SU-DHL-6 (cell line): ENCODE results near the gene SPRR5.

ENCODE experiments used
- H2AFZ ChIP-seq: fragments of 200-600 bp; sonication (generic); 2 replicates; pipeline ENCODE4 v1.6.1; 2014; ENCODE audit warnings: low read depth, mild to moderate bottlenecking, moderate library complexity, mixed read lengths, antibody characterized with exemption, low read length; ENCODE audit not compliant: severe bottlenecking
- H3F3A ChIP-seq: fragments of 200-600 bp; shearing (Covaris generic); 2 replicates; pipeline ENCODE4 v1.6.0; 2016; ENCODE audit warnings: antibody characterized with exemption, mild to moderate bottlenecking; ENCODE audit not compliant: insufficient read depth
- H3K27ac ChIP-seq: fragments of 200-600 bp; sonication (generic); 2 replicates; pipeline ENCODE4 v1.5.1; 2016; ENCODE audit warnings: low read depth, mild to moderate bottlenecking, low read length, moderate library complexity, mixed read lengths
- H3K27me3 ChIP-seq: fragments of 200-600 bp; sonication (generic), shearing (Covaris generic); 2 replicates; pipeline ENCODE4 v1.6.0; 2014; ENCODE audit warnings: mild to moderate bottlenecking, low read length
- H3K36me3 ChIP-seq: fragments of 200-600 bp; sonication (generic); 2 replicates; pipeline ENCODE4 v1.6.1; 2014; ENCODE audit warnings: mild to moderate bottlenecking, low read length, mixed read lengths
- H3K4me2 ChIP-seq: fragments of 300-600, 200-600 bp; shearing (Covaris generic), sonication (generic); 2 replicates; pipeline ENCODE4 v1.6.0; 2014; ENCODE audit warnings: low read length, low read depth, mild to moderate bottlenecking; ENCODE audit not compliant: poor library complexity, severe bottlenecking
- H3K4me3 ChIP-seq: fragments of 200-600 bp; sonication (generic); 2 replicates; pipeline ENCODE4 v1.5.1; 2014; ENCODE audit warnings: antibody characterized with exemption, low read length, mild to moderate bottlenecking, mixed read lengths; ENCODE audit not compliant: insufficient read depth, poor library complexity, severe bottlenecking
- H3K79me2 ChIP-seq: fragments of 200-600 bp; sonication (generic); 2 replicates; pipeline ENCODE4 v1.6.1; 2014; ENCODE audit warnings: mild to moderate bottlenecking, low read length, moderate library complexity; ENCODE audit not compliant: insufficient read depth
- H3K9ac ChIP-seq: fragments of 200-600 bp; sonication (generic); 2 replicates; pipeline ENCODE4 v1.7.0; 2014; ENCODE audit warnings: mild to moderate bottlenecking, low read length
- H3K9me2 ChIP-seq: fragments of 200-600 bp; sonication (generic); replicated peaks from 2 replicates; pipeline ENCODE4 v1.6.1; 2014; ENCODE audit warnings: low read length; ENCODE audit not compliant: insufficient read depth
- H3K9me3 ChIP-seq: fragments of 200-600 bp; sonication (generic); 2 replicates; pipeline ENCODE4 v1.6.1; 2014; ENCODE audit warnings: low read length, mixed read lengths; ENCODE audit not compliant: insufficient read depth
- H4K20me1 ChIP-seq: fragments of 200-600 bp; sonication (generic); 2 replicates; pipeline ENCODE4 v1.6.1; 2014; ENCODE audit warnings: low read depth, mild to moderate bottlenecking, antibody characterized with exemption, low read length, moderate library complexity, mixed read lengths
- CTCF ChIP-seq: fragments of 200-600 bp; sonication (generic); IDR thresholded peaks from one replicate; pipeline ENCODE4 v1.5.1; 2017; ENCODE audit warnings: antibody characterized with exemption, mild to moderate bottlenecking, low read length, moderate library complexity; ENCODE audit not compliant: insufficient read depth, poor library complexity, severe bottlenecking
- EZH2phosphoT487 ChIP-seq: fragments of 200-600 bp; sonication (generic), shearing (Covaris generic); conservative IDR thresholded peaks from 2 replicates; pipeline ENCODE4 v1.6.1; 2018; ENCODE audit warnings: mild to moderate bottlenecking, antibody characterized with exemption, low read length, moderate library complexity, mixed read lengths

SPRR5 gene

GRCh38 chr1:152957561-152957960 is 10.6 kb downstream of the SPRR5 start:
- no peaks in the 10 kb centered on the region for H3K27me3 ChIP-seq
- no peaks in the 10 kb centered on the region for H3K9me2 ChIP-seq
- H3F3A ChIP-seq: no peaks in the 10 kb centered on the region
- no peaks in the 10 kb centered on the region for H3K36me3 ChIP-seq
- no peaks in the 10 kb centered on the region for H3K79me2 ChIP-seq
- no peak overlapping the region for H3K4me2 ChIP-seq
- TF ChIP-seq CTCF (no peak), EZH2phosphoT487 (no peak)
- no peaks in the 10 kb centered on the region for H4K20me1 ChIP-seq
- no peak overlapping the region for H2AFZ ChIP-seq
- H3K9ac ChIP-seq: no peak overlapping the region
- no peak overlapping the region for H3K27ac ChIP-seq
- H3K9me3 ChIP-seq: no peaks in the 10 kb centered on the region
- H3K4me3 ChIP-seq: no peak overlapping the region

GRCh38 chr1:152959273-152959672 is 12.3 kb downstream of the SPRR5 start:
- Histone ChIP-seq H3F3A (no peaks in the 10 kb centered on the region), H3K27ac (no peak overlapping the region), H2AFZ (no peak overlapping the region), H3K4me3 (no peak overlapping the region), H3K9me3 (no peaks in the 10 kb centered on the region), H4K20me1 (no peaks in the 10 kb centered on the region), H3K27me3 (no peaks in the 10 kb centered on the region), H3K36me3 (no peaks in the 10 kb centered on the region), H3K4me2 (no peak overlapping the region), H3K9ac (no peak overlapping the region), H3K79me2 (no peaks in the 10 kb centered on the region), H3K9me2 (no peaks in the 10 kb centered on the region)
- TF ChIP-seq CTCF (no peak), EZH2phosphoT487 (no peak)

- H3K79me2 ChIP-seq: no peaks in the 10 kb centered on the region
- TF ChIP-seq EZH2phosphoT487: no peak
- TF ChIP-seq CTCF: no peak
- no peaks in the 10 kb centered on the region for H3K36me3 ChIP-seq
- no peaks in the 10 kb centered on the region for H3K27me3 ChIP-seq
- no peak overlapping the region for H2AFZ ChIP-seq
- H4K20me1 ChIP-seq: no peaks in the 10 kb centered on the region
- no peak overlapping the region for H3K27ac ChIP-seq
- no peaks in the 10 kb centered on the region for H3K9me2 ChIP-seq
- no peak overlapping the region for H3K4me3 ChIP-seq
- no peak overlapping the region for H3K4me2 ChIP-seq
- H3K9me3 ChIP-seq: no peaks in the 10 kb centered on the region
- no peak overlapping the region for H3K9ac ChIP-seq
- no peaks in the 10 kb centered on the region for H3F3A ChIP-seq
Measured at GRCh38 chr1:152959801-152960451, 12.9 kb downstream of the SPRR5 start.
